ENCODE data around the gene FHL2.

The FHL2 gene

DNA sequence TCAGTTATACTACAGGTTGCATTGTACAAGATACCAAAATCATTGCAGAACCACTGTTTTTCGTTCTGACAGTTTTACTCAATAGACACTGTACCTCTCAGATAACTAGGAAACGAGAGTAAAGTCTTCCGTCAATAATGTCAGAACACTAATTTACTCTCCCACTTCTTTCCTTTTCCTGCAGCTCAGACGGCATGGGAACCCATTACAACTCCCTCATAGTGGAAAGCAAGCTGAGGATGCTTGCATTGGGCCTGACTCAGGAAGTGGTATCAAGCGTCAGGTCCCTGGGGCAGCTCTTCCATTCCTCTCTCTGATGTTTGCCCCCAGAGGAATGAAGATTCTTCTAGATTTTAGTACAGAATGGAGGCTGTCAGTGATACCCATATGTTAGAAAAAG is 23.9 kb upstream of the FHL2 start:
- no peak for DNase-seq (ENCODE audit: low spot score)

DNA sequence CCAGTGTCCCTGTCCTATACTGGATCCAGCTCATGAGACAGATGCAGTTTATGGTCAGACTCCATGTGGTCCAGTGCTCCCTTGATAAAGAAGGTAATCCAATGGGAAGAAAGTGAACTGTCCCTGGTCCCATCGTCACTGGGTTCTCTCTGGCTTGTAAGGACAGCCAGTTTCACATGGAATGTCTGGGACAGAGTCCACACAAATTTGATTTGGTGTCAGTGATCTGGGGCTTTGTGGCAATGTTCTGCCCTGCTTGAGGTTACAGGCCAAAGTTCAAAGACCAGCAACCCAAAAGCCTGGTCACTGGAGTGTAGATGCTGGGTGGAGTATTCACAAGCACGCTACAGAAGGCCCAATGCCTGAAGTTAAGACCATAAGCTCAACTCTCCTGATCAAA is 22.2 kb upstream of the FHL2 start:
- DNase-seq (ENCODE audit: low spot score): no peak

DNA sequence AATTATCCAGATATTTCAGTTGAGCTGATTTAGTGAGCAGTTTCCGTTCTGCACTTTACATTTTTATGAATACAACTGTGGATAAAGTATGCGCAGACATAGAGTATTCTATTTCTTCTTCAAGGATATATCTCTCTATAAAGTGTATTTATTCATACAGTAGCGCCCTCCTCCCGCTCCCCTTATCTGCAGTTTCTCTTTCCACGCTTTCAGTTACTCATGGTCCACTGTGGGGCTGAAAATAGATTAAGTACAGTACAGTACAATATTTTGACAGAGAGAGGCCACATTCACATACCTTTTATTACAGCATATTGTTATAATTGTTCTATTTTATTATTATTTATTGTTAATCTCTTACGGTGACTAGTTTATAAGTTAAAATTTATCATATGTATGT is 19.7 kb upstream of the FHL2 start:
- peak; percentile 45 for DNase-seq (ENCODE audit: low spot score)

DNA sequence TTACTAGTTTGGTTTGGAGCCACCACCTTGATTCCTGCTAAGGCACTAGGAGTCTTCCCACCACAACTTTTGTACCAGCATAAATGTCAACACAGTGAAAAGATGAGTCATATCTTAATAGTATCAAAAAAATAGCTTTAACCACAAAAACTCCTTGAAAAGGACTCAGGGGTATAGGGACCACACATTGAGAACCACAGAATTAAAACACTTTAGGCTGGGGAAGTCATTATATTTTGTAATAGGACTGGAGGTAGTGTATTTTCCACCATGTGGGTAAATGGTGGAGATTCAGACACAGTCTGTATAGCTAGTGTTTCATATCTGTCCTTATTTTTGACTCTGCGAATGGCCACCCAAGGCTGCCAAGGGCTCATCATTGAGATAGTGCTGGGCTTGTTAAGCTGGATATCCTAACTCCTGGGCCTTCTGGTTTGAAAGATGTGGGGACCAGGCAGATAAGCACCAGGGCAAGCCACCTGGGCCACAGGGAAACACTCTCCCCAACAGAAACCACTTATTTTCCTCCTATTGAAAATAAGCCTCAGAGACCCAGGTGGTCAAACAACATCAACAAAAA is 19.1 kb upstream of the FHL2 start:
- DNase-seq (ENCODE audit: low spot score): peak; percentile 60

DNA sequence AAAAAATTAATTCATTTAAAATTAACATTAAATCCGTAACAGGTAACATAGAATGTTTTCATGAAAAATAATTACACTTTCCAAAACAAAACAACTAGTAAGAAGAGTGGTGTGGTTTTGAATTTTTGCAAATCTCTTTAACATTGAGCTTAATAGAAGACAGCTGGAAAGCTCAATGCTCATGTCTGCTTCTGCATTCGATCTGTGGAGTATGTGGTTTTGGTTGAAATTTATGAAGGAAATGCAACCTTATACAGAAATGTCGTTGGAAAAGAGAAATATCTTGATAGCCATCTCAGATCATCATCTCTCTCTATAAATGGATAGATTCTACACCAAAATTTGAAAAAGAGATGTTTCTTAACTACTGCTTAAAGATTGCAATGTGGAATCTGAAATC is 17.3 kb upstream of the FHL2 start:
- DNase-seq (ENCODE audit: low spot score): no peak

DNA sequence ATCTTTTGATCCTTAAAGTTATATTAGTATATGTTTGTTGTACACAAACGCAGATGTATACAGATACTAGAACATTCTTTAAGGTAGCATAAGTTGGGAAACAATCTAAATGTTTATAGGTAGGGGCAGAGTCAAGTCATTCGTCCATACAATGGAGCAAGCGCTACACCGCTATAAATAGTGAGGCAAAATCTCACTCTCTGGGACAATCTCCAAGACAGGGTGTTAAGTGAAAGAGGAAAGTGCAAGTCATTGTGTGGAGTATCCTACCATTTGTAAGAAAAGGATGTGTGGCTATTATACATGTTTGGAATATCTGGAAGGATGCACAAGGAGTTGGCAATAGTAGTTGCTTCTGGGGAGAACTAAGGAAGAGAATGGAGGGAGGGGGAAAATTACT is 16.2 kb upstream of the FHL2 start:
- no peak for DNase-seq (ENCODE audit: low spot score)

DNA sequence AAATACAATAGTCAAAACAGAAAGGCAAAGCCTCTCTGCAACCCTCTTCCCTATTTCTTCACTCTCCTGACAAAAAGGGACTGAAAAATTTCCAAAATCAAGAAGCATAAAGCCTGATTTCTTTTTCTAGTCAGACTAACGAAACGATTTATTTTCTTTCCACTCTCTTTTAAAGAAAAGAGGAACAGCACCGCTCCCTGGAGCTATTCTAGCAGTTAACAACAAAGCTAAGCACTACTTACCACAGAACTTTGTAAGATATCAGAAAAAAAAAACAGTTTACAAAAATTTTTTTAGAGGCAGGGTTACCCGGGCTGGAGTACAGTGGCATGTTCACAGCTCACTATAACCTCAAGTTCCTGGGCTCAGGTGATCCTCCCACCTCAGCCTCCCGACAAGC is 14.4 kb upstream of the FHL2 start:
- no peak for DNase-seq (ENCODE audit: low spot score)

DNA sequence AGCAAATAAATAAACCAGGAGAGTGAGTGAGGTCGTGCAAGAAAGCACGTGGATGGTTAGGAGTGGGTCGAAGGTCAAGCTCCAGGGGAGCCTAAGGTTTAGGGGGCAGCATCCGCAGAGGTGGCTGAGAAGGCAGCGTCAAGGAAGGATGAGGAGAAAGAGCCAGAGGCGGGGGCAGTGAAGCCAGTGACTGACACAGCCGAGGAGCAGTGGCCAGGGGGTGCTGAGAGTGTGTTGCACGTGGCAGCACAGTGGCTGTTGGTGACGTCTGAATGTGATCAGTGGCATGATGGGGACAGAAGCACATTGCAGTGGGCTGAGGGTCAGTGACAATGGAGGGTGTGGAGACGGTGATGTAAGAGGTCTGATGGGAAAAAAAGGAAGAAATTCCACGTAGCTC is 13.7 kb upstream of the FHL2 start:
- no peak for DNase-seq (ENCODE audit: low spot score)

DNA sequence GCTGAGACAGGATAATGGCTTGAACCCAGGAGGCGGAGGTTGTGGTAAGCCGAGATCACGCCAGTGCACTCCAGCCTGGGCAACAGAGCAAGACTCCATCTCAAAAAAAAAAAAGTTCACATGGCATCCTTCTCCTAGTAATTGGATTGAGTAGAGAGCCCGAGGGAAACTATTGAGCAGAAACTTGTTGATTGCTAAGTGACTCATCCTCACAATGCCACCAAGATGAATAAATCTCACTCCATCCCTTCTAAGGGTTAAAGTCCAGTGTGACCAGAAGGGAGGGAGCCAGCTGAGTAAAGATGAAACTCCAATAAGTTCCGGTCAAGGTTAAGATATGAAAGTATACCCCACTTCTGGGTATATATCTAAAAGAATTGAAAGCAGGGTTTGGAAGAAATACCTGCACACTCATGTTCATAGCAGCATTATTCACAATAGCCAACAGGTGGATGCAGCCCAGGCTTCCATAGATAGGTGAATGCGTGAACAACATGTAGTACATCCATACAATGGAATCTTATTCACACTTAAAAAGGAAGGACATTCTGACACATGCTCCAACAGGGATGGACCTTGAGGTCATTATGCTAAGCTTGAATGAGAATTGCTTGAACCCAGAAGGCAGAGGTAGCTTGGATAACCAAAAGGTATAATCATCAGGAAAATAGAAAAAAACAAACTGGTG is 13.0 kb upstream of the FHL2 start:
- no peak for DNase-seq (ENCODE audit: low spot score)

DNA sequence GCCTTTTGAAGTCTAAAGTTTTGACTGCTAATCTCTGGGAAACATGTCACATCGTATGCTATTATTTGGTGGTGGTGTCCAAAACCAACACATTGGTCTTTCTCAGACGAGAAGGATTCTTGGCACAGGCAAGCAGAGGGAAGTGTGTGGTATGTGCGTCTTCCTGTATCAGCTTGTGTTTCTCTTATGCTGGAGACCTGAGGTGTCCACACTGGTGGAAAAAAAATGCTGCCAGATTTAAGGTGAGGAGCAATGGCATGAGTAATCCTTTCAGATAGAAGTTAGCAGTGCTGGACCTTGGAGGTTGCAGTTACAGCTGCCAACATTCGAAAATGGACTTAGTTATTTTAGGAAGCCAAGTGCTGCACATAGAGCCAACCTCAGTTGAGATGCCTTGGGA is 11.7 kb upstream of the FHL2 start:
- DNase-seq (ENCODE audit: low spot score): no peak

DNA sequence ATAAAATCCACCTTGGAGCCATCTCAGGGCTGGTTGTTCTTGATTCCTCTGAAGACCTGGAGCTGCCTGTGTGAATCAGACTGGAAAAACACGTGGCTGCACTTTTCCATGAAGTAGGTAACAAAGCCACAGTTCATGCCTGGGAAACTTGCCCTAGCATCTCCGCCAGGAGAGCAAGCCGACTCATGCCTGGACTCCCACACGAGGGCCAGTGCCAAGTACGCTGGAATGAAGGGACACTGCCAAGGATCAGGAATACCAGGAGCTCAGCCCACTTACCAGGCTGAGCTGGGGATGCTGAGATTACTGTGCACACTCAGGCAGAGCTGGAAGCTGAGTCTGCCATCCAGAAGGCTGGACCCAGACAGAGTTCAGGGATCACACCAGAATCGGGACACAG is 10.9 kb upstream of the FHL2 start:
- DNase-seq (ENCODE audit: low spot score): no peak

DNA sequence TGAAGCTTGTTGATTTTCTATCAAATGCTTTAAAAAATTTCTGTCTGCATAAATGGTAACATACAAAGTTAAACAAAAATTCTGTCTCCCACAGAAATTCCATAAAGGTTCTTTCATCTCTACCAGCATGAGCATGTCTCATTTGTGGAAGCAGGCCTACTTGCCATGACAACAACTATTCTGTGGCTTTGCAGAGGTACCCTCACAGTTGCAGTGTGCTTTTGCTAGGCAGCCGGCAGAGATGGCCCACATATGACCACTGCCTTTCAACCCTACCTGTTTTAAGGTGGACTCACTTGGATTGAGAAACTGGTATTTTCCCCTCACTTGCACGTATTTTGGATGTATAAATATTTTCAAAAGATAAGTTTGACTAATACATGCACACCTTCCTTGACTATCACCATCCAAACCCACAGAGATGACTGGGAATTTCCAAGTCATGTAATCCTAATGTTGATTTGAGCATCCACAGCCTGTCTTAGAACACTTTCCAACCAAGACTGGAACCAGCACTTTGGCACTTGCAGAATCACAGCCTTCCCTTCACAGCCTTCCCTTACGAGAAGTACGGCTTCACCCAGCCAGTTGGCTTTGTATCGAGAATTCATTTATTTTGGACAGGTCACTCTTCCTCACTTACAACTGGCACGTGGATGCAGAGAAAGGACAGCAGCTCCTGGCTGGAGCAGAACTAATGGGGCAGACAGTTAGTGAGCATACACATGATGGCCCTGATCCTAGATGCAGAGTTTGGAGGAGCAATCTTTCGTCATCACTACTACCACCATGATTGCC is 9.3 kb upstream of the FHL2 start:
- DNase-seq (ENCODE audit: low spot score): no peak

DNA sequence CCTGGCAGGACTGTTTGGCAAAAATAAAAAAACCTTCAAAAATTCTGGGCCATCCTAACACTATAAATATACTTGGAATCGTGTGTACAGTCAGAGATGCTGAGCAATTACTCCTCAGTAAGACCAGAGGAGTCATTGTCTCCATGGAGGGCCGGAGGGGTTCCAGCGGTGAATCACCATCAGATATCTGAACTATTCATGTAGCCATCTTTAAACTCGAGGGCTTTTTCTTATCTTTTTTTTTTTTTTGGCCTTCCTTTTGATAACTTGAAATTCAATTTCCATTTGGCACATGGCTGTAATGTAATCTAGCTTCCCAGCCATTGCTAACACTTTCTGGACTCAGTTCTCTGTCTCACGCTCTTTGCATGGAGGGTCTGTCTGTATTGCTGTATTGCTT is 7.4 kb upstream of the FHL2 start:
- no peak for DNase-seq (ENCODE audit: low spot score)

DNA sequence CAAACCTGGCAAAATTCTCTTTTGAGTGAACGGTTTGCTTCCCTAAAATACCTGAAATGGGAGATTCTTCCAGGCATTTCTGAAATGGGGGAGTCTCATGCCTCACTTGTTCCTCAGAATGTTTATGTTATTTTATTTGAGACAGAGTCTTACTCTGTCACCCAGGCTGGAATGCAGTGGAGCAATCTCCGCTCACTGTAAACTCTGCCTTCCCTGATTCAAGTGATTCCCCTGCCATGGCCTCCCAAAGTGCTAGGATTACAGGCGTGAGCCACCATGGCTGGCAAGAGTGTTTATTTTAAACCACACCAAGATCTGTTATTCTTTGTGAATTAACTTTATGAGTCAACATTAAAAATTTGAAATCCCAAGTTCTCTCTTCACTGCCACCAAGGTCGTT is 6.4 kb upstream of the FHL2 start:
- no peak for DNase-seq (ENCODE audit: low spot score)

DNA sequence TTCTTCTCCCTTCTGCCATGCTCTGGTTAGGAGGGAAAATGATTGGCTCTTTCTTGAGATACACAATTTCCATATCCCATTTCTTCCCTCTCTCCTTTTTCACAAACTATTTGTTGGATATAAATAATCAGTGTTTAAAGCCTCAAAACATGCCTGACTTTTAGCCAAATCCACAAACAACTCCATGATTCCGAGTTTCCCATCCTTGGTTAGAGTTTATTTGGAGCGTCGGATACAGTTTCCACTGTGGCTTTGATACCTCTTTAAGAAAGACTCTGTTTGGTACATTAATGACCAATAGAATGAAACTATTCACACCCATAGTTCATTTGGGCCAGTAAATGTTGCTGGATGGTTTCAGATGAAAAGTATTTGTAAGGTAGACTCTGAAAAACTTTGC is 5.9 kb upstream of the FHL2 start:
- DNase-seq (ENCODE audit: low spot score): no peak

DNA sequence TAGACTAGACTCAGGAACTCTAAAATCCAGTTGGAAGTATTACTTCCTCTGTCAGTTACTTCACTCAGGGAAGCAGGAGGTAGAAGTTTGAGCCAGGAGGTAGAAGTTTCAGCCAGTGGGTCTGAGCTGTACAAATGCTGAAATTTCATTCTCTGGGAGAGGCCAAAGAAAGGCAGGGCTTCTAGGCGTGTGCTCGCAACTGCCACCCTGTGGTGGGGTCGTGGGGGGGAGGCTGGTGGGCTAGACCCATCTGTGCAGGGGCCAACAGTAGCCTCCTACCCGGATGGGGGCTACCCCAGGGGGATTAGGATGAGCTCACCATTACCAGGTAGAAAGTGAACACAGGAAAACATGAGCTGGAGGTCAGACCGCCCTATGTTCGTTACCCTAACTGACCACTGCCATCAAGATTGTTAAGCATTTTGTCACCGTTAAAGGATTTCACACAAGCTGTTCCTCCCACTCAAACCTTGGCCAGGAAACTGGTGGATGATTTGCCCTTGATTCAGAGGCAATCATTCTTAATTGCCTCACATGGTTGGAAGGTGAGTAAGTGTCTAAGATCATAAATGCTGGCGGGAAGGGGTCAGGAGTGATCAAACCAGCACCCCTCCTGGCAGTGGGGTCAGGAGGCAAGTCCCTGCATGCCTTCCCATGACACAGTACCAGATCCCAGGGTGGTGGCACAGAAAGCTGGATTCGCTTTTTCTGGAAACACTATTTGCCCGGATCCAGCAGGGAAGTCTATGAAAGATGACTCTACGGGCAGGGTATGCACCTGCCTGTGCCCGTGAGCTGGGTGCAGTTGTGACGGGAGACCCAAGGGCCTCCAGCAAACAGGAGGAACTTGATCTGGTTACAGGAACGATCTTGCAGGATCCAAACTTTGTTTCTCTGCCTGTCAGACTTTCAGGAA is 5.2 kb upstream of the FHL2 start:
- no peak for DNase-seq (ENCODE audit: low spot score)

DNA sequence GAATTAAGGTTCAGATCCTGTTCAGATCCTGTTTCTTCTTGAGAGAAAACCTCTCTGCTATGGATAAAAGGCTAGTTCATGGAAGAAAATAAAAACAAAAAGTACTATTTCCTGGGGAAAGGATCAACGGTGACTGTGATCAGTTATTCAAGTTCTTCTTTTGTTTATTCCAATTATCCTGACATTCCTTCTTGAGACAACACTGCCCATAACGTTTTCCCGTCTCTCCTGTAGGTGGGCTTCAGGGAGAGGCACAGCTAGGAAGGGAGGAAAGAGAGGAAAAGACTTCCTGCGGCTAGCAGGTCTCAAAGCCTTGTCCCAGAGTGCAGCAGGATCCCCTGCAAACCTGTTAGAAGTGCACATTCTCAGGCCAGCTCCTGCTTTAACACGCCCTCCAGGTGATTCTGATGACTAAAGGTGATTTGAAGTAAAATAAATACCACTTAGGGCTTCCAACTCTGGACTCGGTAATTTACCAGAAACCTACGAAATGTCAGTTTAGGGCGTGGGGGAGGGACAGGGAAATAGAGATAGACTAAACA is 4.5 kb upstream of the FHL2 start:
- DNase-seq (ENCODE audit: low spot score): no peak

DNA sequence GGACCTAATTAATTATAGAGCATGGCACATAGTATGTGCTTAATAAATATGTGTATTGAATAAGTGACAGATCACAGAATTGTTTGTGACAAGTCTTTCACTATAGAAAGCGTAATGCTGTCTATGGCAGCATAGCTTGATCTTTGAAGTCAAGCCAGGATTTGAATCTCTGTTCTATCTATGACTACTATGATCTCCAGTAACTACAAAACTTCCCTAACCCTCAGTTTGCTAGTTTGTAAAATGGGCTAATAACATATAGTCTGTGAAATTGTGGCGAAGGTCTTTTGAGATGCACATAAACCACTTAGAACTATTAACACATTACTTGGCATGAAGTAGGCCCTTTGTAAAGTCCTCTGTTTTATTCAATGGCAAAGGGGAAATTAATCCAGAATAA is 4.0 kb upstream of the FHL2 start:
- no peak for DNase-seq (ENCODE audit: low spot score)

DNA sequence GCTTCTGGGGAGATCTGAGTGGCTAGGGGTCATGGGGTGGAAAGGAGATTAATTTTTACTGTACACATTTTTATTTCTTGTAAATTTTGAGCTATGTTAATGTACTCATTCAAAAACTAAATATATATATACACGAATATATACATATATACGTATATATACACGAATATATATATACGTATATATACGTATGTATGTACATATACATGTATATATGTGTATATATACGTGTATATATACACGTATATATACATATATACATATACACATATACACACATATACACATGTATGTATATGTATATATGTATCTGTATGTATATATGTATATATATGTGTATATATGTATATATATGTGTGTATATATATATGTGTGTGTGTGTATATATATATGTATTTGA is 3.0 kb upstream of the FHL2 start:
- no peak for DNase-seq (ENCODE audit: low spot score)

DNA sequence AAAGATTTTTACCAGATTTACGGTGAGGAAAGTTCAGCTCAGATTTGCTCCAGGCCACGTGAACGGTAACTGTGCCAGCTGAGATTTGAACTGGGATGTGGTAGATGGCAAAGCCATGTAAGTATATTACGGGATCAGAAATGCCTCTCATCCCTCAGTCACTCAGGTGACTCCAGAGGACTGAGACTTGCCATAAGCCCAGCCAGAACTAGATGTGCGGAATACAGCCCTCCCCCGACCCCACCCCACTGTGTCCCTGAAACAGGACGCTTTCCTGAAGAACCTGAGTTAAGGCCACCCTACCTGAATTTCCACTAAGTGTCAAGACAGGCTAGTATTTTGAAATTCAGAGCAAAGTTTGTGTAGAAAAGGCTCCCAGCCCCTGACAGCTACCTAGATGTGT is 1.3 kb upstream of the FHL2 start:
- DNase-seq (ENCODE audit: low spot score): no peak

DNA sequence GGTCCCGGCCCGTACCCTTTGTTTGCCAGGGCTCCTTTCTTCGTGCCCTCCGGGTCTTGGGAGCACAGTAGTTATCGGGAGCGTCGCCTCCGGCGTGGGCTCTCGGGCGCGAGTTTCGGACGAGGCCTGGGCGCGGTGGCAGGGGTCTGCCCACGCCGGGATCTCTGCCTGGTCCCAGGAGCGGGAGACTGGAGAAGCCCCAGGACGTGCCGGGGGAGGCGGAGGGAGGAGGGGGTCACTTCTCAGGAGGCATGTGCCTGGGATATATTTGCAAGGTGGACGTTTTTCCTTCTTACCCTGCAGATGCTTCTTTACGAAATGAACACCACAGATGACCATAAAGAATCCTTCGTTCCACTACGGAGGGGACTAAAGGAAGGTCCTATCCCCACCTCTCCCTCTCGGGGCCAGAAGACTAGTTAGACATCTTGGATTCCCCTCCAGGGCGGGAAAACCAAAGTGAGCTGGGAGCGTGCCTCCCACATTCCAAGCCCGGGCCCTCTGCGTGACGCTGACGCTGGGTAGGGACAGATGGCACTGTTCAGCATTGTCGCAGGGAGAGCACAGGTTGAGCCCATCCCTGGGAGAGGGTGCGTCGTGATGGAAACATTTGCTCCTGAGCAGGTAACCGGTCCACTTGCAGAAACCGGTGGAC is 483 bp upstream of the FHL2 start:
- DNase-seq (ENCODE audit: low spot score): no peak

DNA sequence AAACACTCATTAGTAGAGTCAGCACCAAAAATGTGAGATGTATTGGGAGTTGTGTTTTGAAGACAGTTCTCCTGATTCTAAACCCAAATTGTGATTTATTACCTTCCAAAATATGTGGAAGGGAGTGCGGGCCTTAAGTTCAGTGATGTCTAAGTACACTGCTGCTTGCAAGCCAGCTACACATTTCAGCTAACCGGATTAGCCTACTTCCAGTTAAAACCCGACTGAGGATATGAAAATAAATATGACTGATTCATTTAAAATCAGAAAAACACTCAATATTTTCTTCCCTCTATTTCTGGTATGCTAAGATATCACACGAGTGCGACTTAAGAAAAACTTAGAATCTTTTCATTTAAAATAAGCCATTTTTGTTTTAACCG is 907 bp downstream of the FHL2 start:
- DNase-seq (ENCODE audit: low spot score): peak; percentile 44

Measured in hematopoietic multipotent progenitor cell treated with erythropoietin and hydrocortisone succinate and interleukin-3 and kit ligand, for 17 days (in vitro differentiated cells).